NCI-H526 (cell line): ENCODE results near the gene PPP1R3C.

Experiments
- DNase-seq, 2 experiments: peaks; one replicate each; lab custom pipeline; 2025; lab: John Stamatoyannopoulos, UW

PPP1R3C gene

DNA sequence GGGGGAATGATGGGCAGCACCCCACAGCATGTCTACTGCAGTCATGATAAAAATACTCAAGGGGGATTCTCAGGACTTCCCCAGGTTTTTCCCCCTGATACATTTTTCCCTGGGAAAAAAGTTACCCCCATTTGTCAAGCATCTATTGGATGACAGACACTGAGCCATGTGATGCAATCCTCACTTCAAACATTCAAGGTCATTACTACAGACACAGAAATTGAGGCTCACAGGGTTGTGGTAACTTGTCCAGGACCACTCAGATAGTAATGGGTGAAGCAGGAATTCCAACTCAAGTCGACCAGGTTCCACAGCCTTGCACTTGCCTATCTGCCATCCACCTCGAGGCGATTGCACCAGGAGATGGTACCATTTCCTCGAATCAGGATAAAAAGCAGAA is 31.7 kb downstream of the PPP1R3C start:
- DNase-seq = no peak

DNA sequence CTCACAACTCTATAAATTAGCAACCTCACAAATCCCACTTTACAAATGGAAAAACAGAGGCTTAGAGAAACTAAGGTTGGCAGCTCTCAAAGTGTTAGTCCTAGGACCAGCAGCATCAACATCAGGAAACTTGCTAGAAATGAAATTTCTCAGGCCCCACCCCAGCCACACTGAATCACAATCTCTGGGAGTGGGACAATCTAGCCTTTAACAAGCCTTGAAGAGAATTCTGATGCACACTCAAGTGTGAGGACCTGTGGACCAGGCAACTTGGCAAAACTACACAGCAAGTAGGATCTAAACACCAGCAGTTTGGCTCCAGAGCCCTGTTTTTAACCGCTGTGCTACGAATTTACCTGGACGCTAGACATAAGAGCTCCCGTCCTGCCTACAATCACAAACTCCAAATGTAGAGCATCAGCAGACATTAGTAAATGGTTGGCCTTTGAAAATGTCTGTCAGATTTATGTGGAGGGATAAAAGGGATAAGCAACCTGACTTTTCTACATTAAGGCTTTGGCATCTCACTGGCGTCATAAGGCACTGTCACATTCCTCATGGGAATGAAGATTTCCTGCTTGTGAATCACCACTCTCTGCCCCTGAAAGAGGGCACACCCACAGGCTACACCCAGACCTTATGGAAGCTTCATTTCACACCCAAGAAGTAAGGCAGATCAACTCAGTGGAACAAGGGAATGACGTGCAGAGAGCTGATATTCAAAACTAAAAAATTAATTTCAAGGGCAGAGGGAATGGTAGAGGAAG is 34.5 kb downstream of the PPP1R3C start:
- no peak for DNase-seq

DNA sequence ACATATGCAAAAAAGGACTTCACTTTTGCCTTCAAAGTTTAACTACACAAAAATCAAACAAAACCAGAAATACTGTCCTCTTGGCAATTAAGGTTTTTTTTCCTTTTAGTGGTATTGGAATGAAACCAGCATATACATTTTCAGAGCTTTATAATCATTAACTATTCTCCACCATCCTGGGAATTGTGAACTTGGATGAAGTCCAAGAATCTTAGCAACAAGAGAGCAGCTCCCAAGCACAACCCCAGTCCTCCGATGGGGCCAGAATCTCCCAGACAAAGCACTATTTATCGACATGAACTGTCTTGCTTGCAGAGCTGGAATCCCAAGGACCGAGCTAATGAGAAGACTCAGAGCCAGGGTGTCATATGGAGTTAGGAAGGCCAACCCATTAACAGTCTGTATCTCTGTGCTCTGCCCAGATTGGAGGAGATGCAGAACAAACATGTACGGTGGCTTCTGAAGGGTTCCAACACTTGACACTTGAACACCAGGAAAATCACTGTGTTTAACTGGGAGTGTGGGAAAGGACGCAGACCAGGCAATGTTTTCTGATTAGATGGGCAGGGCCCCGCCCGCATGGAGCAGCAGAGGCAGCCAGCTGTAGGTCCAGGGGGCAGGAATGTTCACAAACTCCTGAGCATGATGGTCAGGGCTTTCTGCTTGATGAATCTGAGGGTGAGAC is 35.5 kb downstream of the PPP1R3C start:
- DNase-seq = no peak

DNA sequence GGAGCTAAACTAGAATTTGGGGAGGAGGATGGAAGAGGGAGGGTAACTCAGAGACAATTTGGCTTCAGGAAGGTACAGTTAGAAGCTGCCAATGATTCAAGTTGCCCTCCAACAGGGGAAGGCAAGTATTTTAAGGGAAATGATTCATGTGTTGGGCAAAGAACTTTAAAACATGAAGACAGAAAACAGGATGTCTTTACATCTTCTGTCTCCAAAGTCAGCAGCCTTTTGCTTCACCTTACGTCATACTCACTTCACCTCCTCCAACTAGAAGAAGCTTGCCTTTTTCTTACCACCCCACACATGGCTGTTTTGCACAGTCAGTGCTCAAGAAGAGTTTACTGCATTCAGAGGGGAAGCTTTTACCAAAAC is 36.1 kb downstream of the PPP1R3C start:
- no peak for DNase-seq

DNA sequence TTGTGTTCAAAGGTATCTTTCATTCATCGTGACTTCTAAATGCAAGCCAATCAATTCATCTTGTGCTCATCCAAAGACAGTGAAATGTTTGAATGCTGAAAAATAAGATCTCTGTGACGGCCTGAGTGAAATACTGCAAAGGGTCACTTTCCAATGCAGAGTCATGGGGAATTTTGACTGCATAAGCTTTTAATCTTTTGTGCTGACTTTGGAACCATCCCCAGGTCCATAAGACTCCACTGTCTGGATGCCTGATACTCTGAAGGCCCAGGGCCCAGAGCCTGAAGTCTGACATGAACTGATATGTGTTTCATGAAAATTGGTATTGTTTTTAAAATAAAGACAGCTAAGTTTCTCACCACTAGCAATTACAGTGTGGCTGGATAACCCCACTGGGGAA is 39.0 kb downstream of the PPP1R3C start:
- DNase-seq = no peak

DNA sequence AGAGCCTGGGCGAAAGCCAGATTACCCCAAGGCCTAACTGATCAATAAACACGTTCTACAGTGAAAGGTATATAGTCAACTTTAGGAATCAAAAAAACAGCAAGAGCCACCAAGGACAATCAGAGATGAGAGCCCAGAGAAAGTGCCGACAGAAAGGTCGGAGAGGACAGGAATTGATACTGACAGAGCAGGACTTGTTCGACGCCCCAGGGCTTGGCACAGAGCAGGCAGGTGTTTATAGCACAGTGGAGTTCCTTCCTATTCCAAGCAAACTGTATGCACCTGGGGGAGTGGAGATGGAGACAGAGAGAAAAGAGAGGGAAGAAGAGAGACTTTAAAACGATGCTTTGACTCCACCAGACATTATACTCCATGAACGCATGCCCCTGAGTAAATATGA is 39.5 kb downstream of the PPP1R3C start:
- no peak for DNase-seq

DNA sequence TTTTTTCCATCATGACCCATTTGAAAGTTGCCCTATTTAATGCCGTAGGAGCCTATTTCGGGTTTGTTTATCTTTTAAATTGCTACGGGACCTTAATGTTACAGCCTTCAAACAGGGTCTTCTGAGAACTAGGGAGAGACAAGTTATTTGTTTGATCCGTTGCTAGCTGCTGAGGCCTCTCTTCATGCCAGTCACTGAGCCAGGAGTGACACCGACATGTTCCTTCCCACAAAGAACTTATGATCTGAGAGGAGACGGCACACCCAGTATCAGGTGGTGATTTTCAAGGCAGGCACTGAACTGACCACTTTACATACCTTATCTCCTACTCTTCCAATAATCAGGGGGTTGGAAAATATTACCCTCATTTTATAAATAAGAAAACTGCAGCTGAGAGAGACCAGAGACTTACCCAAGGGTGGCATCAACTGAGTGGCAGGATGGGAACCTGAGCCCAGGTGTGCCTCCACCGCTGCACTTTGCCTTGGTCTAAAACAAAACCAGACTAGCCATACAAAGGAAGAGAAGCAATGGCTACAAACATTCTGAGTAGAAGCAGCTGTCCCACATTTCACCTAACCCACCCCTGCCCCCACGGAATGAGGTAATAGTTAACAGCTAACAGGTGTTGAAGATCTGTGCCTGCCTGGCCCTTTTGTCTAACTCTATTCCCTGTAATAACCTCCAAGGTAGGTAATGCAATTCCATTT is 40.5 kb downstream of the PPP1R3C start:
- DNase-seq = no peak

DNA sequence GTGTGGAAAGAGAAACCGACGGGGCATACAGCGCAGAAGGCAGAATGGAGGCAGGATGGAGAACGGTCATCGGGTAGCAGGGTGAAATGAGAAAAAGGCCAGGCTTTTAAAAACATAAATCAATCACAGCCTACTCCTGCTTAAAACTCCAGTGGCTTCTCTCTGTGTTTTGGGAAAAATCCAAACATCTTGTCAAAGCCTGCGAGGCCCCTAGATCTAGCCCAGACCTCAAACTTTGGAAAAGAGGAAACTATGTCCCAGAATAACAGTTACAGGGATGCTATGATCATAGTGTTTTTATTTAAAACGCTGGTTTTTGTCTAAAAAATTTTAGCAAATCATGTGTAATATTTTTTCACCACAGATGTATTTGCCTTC is 41.1 kb downstream of the PPP1R3C start:
- DNase-seq = no peak

DNA sequence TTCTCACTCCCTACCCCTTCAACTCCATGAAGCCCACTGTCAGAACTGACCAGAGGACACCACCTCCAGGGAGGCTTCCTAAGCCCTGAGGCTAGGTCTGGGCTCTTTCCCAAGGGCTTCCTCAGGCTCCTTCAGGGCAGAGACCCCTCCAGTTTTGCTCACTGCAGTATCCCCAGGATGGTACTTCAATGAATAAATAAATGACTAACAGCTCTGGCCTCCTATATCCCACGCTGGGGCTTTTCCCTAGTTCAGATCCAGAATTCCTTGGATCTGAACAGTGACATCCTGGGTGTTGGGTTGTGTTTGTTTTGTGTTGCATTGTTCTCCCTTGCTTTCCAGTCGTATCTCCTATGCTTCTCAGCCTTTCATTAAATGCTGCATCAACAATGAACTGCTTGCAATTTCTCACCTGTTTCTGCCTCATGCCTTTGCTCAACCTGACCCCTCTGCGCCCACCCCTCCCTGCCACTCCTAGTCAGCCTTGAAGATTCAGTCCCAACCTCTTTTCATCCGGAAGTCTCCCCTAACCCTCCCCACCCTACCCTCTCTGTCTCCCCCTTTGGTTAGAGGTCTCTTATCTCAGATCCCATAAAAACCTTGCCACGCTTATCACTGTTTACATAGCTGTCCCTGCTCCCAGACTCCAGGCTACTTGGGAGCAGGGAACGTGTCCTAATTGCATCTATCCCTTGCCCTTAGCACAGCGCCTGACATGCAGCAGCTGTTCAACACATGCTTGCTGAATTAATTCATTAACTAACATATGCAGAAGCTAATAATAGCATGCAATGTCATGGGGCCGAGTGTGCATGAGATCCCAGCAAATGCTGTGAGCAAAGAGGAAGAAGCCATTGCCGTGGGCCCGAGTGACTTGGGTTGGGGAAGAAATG is 41.7 kb downstream of the PPP1R3C start:
- no peak for DNase-seq

DNA sequence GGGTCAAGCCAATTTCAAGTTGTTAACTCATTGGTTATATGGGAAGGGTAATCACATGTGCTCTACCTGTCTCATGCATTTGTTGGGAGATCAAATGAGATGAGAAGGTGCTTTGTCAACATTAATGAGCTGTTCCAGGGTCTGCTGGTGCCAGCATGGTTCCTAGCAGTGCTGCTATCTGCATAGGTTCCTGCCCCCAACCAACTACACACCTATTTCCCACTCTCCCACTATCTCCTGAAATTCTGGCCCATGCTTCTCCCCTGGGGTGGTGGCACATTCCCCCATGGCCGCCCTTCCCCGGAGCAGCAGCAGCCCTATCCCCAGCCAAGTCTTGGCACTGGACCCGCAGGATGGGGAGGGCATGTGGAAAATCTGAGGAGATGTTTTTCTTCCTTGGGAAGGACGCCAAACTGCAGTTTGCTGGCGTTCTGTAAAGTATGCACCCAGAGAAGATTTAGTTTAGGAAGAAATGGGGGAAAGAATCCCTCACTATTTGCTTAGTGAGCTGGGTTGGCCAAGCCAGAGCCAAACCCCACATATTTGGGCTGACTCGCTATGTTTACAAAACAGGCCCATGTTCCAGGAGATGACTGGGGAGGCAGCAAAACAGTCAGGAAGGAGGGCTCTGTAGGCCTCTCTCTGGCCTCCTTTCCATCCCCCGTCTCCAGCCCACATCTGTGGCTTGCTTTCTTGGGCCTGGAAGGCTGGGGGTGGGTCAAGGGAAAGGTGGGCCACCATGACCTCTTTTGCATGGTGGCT is 42.5 kb downstream of the PPP1R3C start:
- no peak for DNase-seq

DNA sequence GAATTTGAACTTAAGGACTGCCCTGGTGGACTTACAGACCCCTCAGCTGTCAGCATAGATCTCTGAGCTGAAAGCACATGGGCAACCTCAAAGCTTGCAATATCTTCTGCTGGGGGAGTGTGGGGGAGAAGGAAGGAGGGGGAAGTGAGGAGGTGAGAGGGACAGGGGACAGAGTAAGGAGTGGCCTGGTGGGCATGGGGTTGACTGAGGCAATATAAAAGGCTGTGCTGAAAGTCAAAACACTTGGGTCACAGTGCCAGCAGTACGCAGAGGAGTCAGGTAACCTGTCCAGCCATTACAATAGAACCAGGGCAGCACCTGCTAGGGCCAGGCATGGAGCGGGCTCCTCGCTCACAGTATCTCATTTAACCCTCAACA is 43.2 kb downstream of the PPP1R3C start:
- no peak for DNase-seq

DNA sequence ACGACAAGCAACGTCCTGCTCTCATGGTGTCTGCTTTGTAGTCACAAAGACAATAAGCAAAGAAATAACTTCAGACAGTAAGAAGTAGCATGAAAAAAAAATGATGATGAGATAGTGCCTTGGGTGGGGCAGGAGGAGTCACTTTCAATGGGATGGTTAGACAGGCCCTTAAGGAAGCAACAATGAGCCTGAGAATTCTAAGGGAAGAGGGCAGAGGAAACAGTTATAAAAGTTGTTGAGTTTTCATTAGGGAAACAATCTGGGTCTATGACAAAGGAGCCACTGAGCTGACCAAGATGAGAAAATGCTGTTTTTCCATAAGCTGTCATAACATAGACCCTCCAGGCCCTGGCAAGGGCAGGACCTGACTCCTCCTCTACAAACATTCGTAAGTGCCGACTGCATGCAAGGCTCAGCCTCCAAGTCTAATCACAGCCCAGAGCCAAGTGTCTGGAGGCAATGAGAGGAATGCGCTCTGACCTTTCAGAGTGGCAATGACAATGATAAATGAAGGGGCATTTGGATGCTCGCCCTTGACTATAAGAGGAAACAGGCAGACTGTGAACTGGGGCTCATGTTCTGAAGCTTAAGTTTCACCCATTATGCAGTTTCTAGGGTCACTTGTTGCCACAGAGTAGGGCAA is 43.7 kb downstream of the PPP1R3C start:
- no peak for DNase-seq

DNA sequence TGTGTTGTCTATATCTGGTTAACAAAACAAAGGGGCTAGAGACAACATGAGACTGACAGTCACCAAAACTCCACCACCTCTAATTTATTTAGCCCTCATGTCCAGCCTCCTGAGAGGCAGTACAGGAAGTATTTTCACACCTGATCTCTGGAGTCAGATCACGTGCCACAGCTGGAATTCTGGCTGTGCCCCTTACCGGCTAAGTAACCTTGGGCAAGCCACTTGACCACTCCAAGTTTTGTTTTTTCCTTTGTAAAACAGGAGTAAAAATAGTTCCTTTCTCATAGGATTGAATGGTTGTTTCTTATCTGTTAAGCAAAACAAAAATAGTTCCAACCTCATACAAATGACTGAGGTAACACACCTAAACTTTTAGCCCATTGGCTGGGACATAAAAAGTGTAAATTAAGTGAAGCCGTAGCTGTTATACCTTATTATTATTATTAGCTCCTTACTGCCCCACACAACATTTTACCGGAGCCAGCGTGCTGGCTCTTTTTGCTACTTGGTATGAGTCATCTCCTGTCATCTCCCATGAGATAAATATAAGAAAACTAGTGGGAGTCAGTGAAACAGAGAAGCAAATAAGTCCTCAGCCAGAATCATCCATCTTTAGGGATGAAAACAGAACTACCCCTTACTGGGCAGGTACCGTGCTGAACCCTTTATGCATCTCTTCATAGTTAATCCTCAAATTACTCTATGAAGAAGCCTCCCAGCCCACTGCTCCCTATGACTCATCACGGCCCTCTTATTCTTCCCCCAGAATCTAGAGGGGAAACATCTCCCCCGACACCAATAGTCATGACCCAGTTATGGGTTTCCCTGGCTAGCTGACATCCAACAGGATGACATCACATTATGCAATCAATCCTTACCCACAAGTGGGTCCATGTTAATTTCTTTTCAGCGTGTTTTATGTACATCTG is 44.9 kb downstream of the PPP1R3C start:
- DNase-seq = no peak

DNA sequence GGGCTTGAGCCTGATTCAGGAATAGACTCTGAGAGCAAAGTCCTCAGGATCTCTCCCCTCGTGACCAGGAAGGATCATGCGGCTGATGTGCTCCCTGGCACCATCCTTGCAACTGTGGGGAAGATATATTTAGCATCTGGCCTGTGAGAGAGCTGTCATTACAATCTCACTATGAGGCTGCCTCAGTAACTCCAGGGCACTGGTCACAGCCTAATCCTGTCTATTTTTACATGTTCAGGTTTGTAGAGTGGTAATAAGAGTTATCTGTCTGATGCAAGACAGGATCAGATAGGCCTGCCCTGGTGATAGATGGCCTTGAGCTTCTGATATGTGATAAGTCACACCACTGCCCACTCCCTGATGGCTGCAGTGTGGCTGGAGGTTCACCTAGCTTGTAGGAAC is 50.7 kb downstream of the PPP1R3C start:
- no peak for DNase-seq

DNA sequence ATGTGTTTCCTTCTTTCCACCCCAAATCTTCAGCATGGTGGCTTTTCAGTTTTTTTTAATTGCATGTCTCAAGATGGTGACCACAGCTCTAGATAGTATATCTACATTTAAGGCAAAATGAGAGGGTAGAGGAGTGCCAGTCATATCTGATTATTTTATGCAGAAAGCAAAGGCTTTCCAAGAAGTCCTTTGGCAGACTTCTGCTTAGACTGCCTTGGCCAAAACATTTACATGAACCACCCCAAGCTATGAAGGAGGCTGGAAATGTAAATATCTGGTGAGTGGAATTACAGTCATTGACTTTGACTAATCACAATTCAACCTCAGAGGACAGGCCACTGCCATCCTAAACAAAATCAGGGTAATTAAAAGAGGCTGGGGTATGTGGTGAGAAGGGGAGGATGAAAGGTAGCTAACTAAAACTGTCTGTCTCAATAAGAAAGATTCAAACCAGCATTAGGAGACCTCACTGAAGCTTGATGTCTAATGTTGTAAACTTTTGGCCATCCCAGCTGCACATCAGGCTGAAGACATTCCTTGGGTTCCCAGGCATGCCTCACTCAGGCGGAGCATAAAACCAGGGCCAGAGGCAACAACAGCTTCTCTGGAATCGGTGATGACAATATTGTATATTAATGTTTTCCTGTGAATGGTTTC is 53.4 kb downstream of the PPP1R3C start:
- no peak for DNase-seq
